D721Med (cell line): ENCODE results near the gene TTLL9.

Experiments
- DNase-seq: peaks from one replicate; pipeline ENCODE4 v3.0.0; 2011; ENCODE audit warnings: low spot score; ENCODE audit not compliant: insufficient read length
- FAIRE-seq: peaks from 2 replicates; lab custom pipeline; 2011; peaks lifted over from hg19 to GRCh38; lab: Jason Lieb, UNC
- CTCF ChIP-seq: IDR thresholded peaks from 2 replicates; pipeline ENCODE4 v1.5.1; 2012; ENCODE audit warnings: mild to moderate bottlenecking, control low read depth; ENCODE audit not compliant: insufficient read depth; ENCODE audit errors: missing control alignments

The TTLL9 gene

DNA sequence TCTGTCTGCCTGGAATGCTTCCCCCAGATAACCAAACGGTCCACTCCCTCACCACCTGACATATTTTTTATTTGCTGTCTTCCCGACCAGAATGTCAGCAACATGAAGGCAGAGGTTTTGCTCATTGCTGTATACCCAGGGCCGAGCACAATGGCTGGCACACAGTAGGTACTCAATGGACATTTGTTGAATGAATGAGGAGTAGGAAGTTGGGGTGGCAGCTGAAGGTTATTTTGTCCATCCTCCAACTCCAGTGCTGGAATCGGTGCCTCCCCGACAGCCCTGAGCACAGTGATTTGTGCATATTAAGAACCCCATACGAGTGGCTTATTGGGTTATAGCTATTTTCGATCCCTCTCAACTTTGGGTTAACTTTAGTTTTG is 10.4 kb upstream of the TTLL9 start:
- FAIRE-seq (no peak), DNase-seq (no peak)
- TF ChIP-seq CTCF = no peak

DNA sequence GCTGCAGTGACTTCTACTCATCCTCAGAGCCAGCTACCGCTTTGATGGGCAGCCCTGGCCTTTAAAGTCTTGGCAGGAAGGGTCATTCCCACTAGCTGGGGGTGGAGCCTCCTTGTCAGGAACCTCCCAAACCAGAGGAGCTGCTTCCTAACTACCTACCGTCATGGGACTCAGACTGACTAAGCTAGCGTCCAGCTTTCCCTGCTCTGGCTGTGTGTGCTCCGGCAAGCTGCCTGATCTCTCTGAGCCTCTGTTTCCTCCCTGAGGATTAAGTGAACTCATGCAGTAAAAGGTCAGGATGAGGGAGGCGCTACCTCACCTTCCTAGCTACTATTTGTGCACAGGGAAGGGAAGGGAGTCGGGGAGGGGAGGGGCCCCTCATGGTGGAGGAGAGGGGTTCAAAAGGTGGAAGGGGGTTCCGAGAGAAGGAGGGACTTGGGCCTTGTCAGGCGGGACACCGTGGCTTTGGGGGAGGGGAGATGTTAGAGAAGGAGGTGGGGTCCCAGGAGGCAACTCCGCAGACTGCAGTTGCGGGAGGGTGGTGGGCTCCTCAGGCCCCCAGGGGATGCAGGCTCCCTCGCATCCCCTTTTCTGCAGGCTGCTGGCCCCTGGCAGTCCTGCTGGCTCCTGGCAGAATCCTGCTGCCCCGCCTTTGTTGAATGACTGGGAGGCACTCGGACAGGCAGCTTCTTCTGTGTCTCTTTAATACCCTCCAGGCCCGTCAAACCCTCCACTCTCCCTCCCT is 9.9 kb upstream of the TTLL9 start:
- no peak for TF ChIP-seq CTCF
- FAIRE-seq (no peak), DNase-seq (peak; percentile 38)

- FAIRE-seq (no peak), DNase-seq (no peak)
- TF ChIP-seq CTCF = no peak
Observed at GRCh38 chr20:31861135-31861384, 9.4 kb upstream of the TTLL9 start.

DNA sequence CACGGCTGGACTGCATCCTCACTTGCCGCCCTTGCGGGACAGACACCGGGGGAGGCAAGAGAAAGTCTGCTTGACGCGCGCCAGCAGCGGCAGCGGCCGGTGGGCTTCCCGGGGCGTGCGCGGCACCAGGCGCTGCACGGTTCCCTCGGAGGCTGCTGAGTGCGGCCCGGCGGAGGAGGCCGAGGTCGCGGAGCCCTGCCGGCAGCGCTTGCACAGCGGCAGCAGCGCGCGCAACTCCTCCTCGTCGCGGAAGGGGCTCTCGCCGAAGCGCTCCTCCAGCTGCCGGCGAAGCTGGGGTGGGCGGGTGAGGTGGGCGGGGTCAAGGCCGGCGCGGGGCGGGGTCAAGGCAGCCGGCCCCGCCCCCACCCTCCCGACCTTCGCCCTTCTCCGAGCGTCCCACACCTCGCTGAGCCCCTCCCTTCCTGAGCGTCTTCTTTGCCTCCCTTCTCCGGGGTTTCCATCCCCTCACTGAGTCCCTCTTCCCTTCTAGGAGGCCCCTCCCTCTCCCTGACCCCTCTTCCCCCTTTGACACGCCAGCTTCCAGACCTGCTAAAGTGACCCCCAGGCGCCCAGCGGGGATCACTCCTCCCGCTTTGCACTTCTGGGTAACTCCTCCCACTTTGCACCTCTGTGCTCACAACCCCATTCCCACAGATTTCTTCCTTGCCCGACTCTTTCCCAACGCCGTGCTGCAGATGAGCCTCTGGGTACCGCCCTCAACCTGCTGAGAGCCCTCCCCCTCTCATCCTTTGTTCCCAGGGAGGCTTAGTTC is 8.9 kb upstream of the TTLL9 start:
- no peak for TF ChIP-seq CTCF
- no peak for FAIRE-seq
- peak; percentile 97 for DNase-seq

DNA sequence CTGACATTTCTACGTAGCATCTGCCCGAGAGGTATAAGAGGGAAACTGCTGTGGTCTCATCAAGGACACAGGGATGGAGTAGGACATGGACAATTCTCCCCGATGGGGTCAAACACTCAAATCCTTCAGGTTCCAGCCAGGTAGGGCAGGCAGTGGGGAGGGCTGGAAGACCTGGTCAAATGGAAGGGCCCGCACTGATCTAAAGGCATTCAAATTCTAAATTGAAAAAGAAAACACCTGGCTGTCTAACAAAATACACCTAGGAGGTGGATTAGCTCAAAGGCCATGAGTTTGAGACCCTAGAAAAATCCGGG is 8.3 kb upstream of the TTLL9 start:
- peak; percentile 86 for DNase-seq
- FAIRE-seq = no peak
- TF ChIP-seq CTCF = no peak

GRCh38 chr20:31862506-31862905 is 7.9 kb upstream of the TTLL9 start:
- FAIRE-seq (no peak), DNase-seq (no peak)
- no peak for TF ChIP-seq CTCF
